PC-9 (cell line): ENCODE data around the gene SLCO6A1. TPM values are rescaled to one million over a fixed set of nuclear protein-coding genes. Genes with fewer than 3 reads are reported as not detected.

Source experiments
- BruUV-seq: library from RNA; stranded (reverse); fragments of 400-500 nt; replicated peaks from 2 replicates; lab custom pipeline; 2021; lab: Mats Ljungman, UMichigan
- CTCF ChIA-PET: fragments of 300-600 bp; sonication (Branson Sonifier 250); formaldehyde crosslinking; loops from one replicate; lab custom pipeline; 2022; ENCODE audit warnings: antibody characterized with exemption; lab: Charles Lee
- POLR2A ChIA-PET: fragments of 300-600 bp; sonication (Branson Sonifier 250); formaldehyde crosslinking; loops from one replicate; lab custom pipeline; 2022; ENCODE audit warnings: antibody characterized with exemption; ENCODE audit not compliant: unreplicated experiment; lab: Charles Lee
- DNase-seq, 2 experiments: peaks; one replicate each; pipeline versions ENCODE4 v3.0.0 to v3.0.0-alpha.2; 2015 to 2022; ENCODE audit warnings: mixed read lengths in 1 of 2
- H2AFZ ChIP-seq: fragments of 200-600 bp; sonication (generic); 2 replicates; pipeline ENCODE4 v1.8.1; 2017; ENCODE audit warnings: antibody characterized with exemption
- H3F3A ChIP-seq: fragments of 200-600 bp; sonication (generic); 2 replicates; pipeline ENCODE4 v1.8.1; 2017; ENCODE audit warnings: antibody characterized with exemption, mild to moderate bottlenecking, low read depth; ENCODE audit not compliant: insufficient read depth
- H3K27ac ChIP-seq: fragments of 200-600 bp; sonication (generic); 2 replicates; pipeline ENCODE4 v1.6.1; 2016; ENCODE audit warnings: mixed run types
- H3K27me3 ChIP-seq: fragments of 200-600 bp; sonication (generic); 2 replicates; pipeline ENCODE4 v1.6.1; 2016; ENCODE audit warnings: low read depth, mixed run types; ENCODE audit not compliant: insufficient read depth
- H3K36me3 ChIP-seq: fragments of 200-600 bp; sonication (generic); 2 replicates; pipeline ENCODE4 v1.6.1; 2016; ENCODE audit warnings: low read depth, mixed run types
- H3K4me1 ChIP-seq: fragments of 200-600 bp; sonication (generic); replicated peaks from 2 replicates; pipeline ENCODE4 v1.6.1; 2016; ENCODE audit warnings: mixed run types; ENCODE audit not compliant: insufficient read depth
- H3K4me2 ChIP-seq: fragments of 200-600 bp; sonication (generic); 2 replicates; pipeline ENCODE4 v1.6.1; 2017; ENCODE audit warnings: mixed run types
- H3K4me3 ChIP-seq: fragments of 200-600 bp; sonication (generic); 2 replicates; pipeline ENCODE4 v1.6.1; 2016; ENCODE audit warnings: mixed run types
- H3K79me2 ChIP-seq: fragments of 200-600 bp; sonication (generic); 2 replicates; pipeline ENCODE4 v1.6.1; 2017; ENCODE audit warnings: low read depth, mixed run types
- H3K9me2 ChIP-seq: fragments of 200-600 bp; sonication (generic); 2 replicates; pipeline ENCODE4 v1.8.1; 2017; ENCODE audit warnings: mild to moderate bottlenecking; ENCODE audit not compliant: insufficient read depth
- H3K9me3 ChIP-seq: fragments of 200-600 bp; sonication (generic); 2 replicates; pipeline ENCODE4 v1.8.1; 2016; ENCODE audit warnings: low read depth; ENCODE audit not compliant: insufficient read depth
- H4K20me1 ChIP-seq: fragments of 200-600 bp; sonication (generic); 2 replicates; pipeline ENCODE4 v1.8.1; 2017; ENCODE audit not compliant: insufficient read depth
- EZH2 ChIP-seq: fragments of 200-600 bp; sonication (generic); IDR thresholded peaks from 2 replicates; pipeline ENCODE4 v1.8.0; 2017; ENCODE audit warnings: antibody characterized with exemption, low read depth
- intact Hi-C: fragments of 100-400 bp; cut with micrococcal nuclease; formaldehyde crosslinking; loops from one replicate; pipeline ENCODE4 v1.10.0; 2022; ENCODE audit not compliant: unreplicated experiment
- total RNA-seq: library from RNA; stranded (reverse); gene quantifications from 2 replicates; pipeline ENCODE4 v1.2.3, GENCODE V29; 2021
- TF ChIP-seq, protein P1 (sequence below): fragments of 200-600 bp; sonication (generic); conservative IDR thresholded peaks from 2 replicates; pipeline ENCODE4 v1.6.1; 2017; ENCODE audit warnings: mixed run types, antibody characterized with exemption, mild to moderate bottlenecking, moderate library complexity

Gene SLCO6A1
- total RNA-seq, 1 experiment from 2014 or later, result not detected

DNA sequence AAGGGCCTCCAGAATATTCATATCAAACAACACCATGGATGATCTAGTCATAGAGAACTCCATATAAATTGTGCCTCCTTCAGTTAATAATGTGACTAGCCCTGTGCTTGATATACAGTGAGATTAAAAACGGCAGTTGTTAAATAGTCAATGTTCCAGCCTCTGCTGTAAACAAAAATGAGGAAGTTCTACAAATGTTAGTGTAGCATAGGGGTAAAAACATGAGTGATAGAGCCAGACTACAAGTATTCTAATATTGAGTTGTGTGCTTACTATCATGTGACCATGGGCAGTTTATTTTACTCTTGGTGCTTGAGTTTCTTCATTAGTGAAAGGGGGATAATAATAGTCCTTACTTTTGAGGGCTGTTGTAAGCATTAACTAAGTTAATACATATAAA is 43.3 kb upstream of the SLCO6A1 start:
- TF ChIP-seq, protein P1, sequence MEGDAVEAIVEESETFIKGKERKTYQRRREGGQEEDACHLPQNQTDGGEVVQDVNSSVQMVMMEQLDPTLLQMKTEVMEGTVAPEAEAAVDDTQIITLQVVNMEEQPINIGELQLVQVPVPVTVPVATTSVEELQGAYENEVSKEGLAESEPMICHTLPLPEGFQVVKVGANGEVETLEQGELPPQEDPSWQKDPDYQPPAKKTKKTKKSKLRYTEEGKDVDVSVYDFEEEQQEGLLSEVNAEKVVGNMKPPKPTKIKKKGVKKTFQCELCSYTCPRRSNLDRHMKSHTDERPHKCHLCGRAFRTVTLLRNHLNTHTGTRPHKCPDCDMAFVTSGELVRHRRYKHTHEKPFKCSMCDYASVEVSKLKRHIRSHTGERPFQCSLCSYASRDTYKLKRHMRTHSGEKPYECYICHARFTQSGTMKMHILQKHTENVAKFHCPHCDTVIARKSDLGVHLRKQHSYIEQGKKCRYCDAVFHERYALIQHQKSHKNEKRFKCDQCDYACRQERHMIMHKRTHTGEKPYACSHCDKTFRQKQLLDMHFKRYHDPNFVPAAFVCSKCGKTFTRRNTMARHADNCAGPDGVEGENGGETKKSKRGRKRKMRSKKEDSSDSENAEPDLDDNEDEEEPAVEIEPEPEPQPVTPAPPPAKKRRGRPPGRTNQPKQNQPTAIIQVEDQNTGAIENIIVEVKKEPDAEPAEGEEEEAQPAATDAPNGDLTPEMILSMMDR, result no peak
- no peak for TF ChIP-seq EZH2
- Histone ChIP-seq H4K20me1 (no peaks in the 10 kb centered on the region), H3K27ac (no peak overlapping the region), H3K36me3 (no peaks in the 10 kb centered on the region), H3K4me2 (no peak overlapping the region), H3K4me1 (no peaks in the 10 kb centered on the region), H3K79me2 (no peaks in the 10 kb centered on the region), H3F3A (no peaks in the 10 kb centered on the region), H3K4me3 (no peak overlapping the region), H3K27me3 (no peaks in the 10 kb centered on the region), H3K9me3 (no peaks in the 10 kb centered on the region), H3K9me2 (no peaks in the 10 kb centered on the region), H2AFZ (no peak overlapping the region)
- CTCF ChIA-PET, result no interaction called here
- DNase-seq, result no peak
- POLR2A ChIA-PET, result interaction anchor here (0.6 kb wide), 1 partner anchor 645 kb away, joined by 3 read pairs; no protein-coding TSS in a partner anchor
- BruUV-seq, result no TSS peak
- intact Hi-C loops, result no loop called here

DNA sequence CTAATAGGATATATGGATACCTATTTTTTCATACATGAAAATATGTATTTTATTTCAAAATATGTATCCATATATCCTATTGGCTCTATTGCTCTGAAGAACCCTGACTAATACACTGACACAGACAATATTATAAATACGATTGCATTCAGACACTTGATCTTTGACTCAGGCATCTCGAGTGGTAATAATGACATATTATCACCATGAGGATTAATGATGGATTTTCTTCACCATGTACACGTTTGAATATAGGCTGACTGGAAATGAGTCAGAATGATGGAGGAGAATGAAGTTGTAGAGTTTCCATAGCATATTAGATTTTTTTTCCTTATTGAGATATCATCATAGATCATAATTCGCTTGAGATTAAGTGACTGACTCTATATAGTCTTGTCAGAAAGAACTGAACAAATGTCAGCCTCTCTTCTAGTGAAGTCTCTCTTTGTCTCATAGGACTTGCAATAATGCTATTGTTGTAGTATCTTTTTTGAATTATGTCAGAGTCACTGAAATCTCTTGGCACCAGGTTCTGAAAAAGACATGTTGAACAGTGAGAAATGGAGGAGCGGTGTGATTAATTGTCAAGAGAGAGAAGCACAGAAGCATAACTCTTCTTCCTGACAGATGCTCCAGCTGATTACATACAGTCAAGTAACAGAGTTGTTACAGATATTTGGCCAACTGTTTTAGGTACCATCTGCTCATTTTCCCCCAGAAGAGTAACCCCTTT is 41.4 kb upstream of the SLCO6A1 start:
- H3K4me1 ChIP-seq, result no peaks in the 10 kb centered on the region
- H2AFZ ChIP-seq, result no peak overlapping the region
- H3K9me2 ChIP-seq, result no peaks in the 10 kb centered on the region
- H3K79me2 ChIP-seq, result no peaks in the 10 kb centered on the region
- no peaks in the 10 kb centered on the region for H3K36me3 ChIP-seq
- no peak overlapping the region for H3K4me2 ChIP-seq
- ChIA-PET CTCF (no interaction called here), POLR2A (no interaction called here)
- no peak for TF ChIP-seq EZH2
- TF ChIP-seq, protein P1, result no peak
- no TSS peak for BruUV-seq
- no peaks in the 10 kb centered on the region for H3K9me3 ChIP-seq
- H3K27me3 ChIP-seq, result no peaks in the 10 kb centered on the region
- no peaks in the 10 kb centered on the region for H3F3A ChIP-seq
- intact Hi-C loops, result loop anchor here (5.0 kb wide), 1 partner anchor 937 kb away; no protein-coding TSS in a partner anchor
- H3K27ac ChIP-seq, result no peak overlapping the region
- DNase-seq, result no peak
- no peaks in the 10 kb centered on the region for H4K20me1 ChIP-seq
- no peak overlapping the region for H3K4me3 ChIP-seq

DNA sequence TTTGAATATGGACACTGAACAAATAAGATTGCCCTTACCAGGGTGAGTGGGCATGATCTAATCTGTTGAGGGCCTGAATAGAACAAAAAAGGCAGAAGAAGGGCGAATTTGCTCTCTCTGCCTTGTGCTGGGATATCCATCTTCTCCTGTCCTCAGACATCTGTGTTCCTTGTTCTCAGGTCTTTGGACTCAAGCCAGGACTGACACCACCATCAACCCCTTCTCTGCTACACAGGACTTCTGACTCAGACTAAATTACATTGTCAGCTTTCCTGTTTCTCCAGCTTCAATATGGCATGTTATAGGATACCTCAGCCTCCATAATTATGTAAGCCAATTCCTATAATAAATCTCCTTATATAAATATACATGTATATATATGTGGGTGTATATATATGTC is 40.8 kb upstream of the SLCO6A1 start:
- Histone ChIP-seq H3K27ac (no peak overlapping the region), H3K4me3 (no peak overlapping the region), H3K27me3 (no peaks in the 10 kb centered on the region), H3F3A (no peaks in the 10 kb centered on the region), H3K4me1 (no peaks in the 10 kb centered on the region), H2AFZ (no peak overlapping the region), H3K36me3 (no peaks in the 10 kb centered on the region), H3K9me3 (no peaks in the 10 kb centered on the region), H4K20me1 (no peaks in the 10 kb centered on the region), H3K9me2 (no peaks in the 10 kb centered on the region), H3K4me2 (no peak overlapping the region), H3K79me2 (no peaks in the 10 kb centered on the region)
- BruUV-seq, result no TSS peak
- TF ChIP-seq, protein P1, result no peak
- no peak for TF ChIP-seq EZH2
- intact Hi-C loops, result loop anchor here (5.0 kb wide), 1 partner anchor 938 kb away; no protein-coding TSS in a partner anchor
- CTCF ChIA-PET, result no interaction called here
- POLR2A ChIA-PET, result no interaction called here
- DNase-seq, result no peak
